Nephron (organoid): Measurements from ENCODE around the gene KCNJ1.

ENCODE experiments used
- H3K27ac Mint-ChIP-seq, 3 experiments: 2 replicates each; pipeline ENCODE4 v1.8.0; 2020; ENCODE audit warnings: mixed read lengths in 3 of 3, mild to moderate bottlenecking in 2 of 3, moderate library complexity in 1 of 3
- H3K27me3 Mint-ChIP-seq: 2 replicates; pipeline ENCODE4 v1.8.0; 2021; ENCODE audit warnings: low read depth, mild to moderate bottlenecking, moderate library complexity, mixed read lengths
- H3K36me3 Mint-ChIP-seq: 2 replicates; pipeline ENCODE4 v1.8.0; 2020; ENCODE audit warnings: low read depth, mixed read lengths
- H3K4me1 Mint-ChIP-seq: 2 replicates; pipeline ENCODE4 v1.8.0; 2020; ENCODE audit warnings: mixed read lengths
- H3K4me3 Mint-ChIP-seq, 3 experiments: 2 replicates each; pipeline ENCODE4 v1.8.0; 2020; ENCODE audit warnings: mild to moderate bottlenecking in 3 of 3, mixed read lengths in 3 of 3, moderate library complexity in 2 of 3
- H3K9me3 Mint-ChIP-seq: 2 replicates; pipeline ENCODE4 v1.8.0; 2020; ENCODE audit warnings: mixed read lengths
- TF ChIP-seq, protein P1 (sequence below), 3 experiments: fragments of 200-600 bp; sonication (generic); IDR thresholded peaks; one replicate each; pipeline ENCODE4 v1.5.0; 2021; ENCODE audit warnings: antibody characterized with exemption in 3 of 3; ENCODE audit not compliant: unreplicated experiment in 3 of 3

The KCNJ1 gene

DNA sequence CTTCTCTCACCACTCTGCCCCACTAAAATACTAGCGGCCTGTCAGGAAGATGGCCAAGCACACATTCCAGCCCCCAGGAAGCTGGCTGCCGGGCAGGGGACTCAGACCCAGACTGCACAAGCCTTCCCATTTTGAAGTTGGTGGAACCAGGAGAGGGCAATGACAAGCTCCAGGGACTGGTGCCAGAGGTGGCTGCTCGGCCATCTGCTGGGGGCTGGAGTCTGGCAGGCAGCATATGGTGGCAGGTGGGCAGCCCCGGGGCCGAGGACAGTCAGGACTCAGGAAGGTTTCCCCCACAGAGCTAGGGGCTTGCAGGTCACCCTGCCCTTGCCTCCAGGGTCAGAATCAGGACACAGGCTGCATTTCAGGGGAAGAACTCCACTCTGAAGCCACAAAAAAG, 46.7 kb upstream of the KCNJ1 start:
- Mint-ChIP-seq H3K4me3 (no peak overlapping the region), H3K9me3 (no peaks in the 10 kb centered on the region), H3K36me3 (no peaks in the 10 kb centered on the region), H3K27ac (no peak overlapping the region), H3K4me1 (peaks cover 6% of the 10 kb centered on the region), H3K27me3 (peaks cover 39% of the 10 kb centered on the region)
- TF ChIP-seq, protein P1, sequence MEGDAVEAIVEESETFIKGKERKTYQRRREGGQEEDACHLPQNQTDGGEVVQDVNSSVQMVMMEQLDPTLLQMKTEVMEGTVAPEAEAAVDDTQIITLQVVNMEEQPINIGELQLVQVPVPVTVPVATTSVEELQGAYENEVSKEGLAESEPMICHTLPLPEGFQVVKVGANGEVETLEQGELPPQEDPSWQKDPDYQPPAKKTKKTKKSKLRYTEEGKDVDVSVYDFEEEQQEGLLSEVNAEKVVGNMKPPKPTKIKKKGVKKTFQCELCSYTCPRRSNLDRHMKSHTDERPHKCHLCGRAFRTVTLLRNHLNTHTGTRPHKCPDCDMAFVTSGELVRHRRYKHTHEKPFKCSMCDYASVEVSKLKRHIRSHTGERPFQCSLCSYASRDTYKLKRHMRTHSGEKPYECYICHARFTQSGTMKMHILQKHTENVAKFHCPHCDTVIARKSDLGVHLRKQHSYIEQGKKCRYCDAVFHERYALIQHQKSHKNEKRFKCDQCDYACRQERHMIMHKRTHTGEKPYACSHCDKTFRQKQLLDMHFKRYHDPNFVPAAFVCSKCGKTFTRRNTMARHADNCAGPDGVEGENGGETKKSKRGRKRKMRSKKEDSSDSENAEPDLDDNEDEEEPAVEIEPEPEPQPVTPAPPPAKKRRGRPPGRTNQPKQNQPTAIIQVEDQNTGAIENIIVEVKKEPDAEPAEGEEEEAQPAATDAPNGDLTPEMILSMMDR (IDR thresholded peaks at IDR 0.05; ENCODE audit: unreplicated experiment in 3 of 3), result no peak

GRCh38 chr11:128911701-128912100, 44.6 kb upstream of the KCNJ1 start:
- no peaks in the 10 kb centered on the region for H3K36me3 Mint-ChIP-seq

DNA sequence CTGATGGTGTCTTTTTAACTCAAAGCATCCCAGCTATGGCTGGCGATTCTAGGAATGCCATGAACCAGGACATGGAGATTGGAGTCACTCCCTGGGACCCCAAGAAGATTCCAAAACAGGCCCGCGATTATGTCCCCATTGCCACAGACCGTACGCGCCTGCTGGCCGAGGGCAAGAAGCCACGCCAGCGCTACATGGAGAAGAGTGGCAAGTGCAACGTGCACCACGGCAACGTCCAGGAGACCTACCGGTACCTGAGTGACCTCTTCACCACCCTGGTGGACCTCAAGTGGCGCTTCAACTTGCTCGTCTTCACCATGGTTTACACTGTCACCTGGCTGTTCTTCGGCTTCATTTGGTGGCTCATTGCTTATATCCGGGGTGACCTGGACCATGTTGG, 44.1 kb upstream of the KCNJ1 start:
- TF ChIP-seq, protein P1 (IDR thresholded peaks at IDR 0.05; ENCODE audit: unreplicated experiment in 3 of 3), result no peak
- no peaks in the 10 kb centered on the region for H3K36me3 Mint-ChIP-seq
- H3K27ac Mint-ChIP-seq, result no peak overlapping the region
- H3K9me3 Mint-ChIP-seq, result no peaks in the 10 kb centered on the region
- H3K4me3 Mint-ChIP-seq, result no peak overlapping the region
- H3K4me1 Mint-ChIP-seq, result peaks cover 8% of the 10 kb centered on the region
- peaks cover 50% of the 10 kb centered on the region for H3K27me3 Mint-ChIP-seq

More at GRCh38 chr11:128911701-128912100, 44.6 kb upstream of the KCNJ1 start:
- peaks cover 6% of the 10 kb centered on the region for H3K4me1 Mint-ChIP-seq
- no peaks in the 10 kb centered on the region for H3K9me3 Mint-ChIP-seq
- TF ChIP-seq, protein P1 (IDR thresholded peaks at IDR 0.05; ENCODE audit: unreplicated experiment in 3 of 3), result no peak
- H3K27ac Mint-ChIP-seq, result no peak overlapping the region
- peaks cover 46% of the 10 kb centered on the region for H3K27me3 Mint-ChIP-seq
- no peak overlapping the region for H3K4me3 Mint-ChIP-seq

- Mint-ChIP-seq H3K4me3 (no peak overlapping the region), H3K36me3 (no peaks in the 10 kb centered on the region), H3K27me3 (peaks cover 50% of the 10 kb centered on the region), H3K9me3 (no peaks in the 10 kb centered on the region), H3K27ac (no peak overlapping the region), H3K4me1 (peaks cover 14% of the 10 kb centered on the region)
- TF ChIP-seq, protein P1 (IDR thresholded peaks at IDR 0.05; ENCODE audit: unreplicated experiment in 3 of 3), result no peak
These were observed 43.5 kb upstream of the KCNJ1 start for GRCh38 chr11:128910576-128910975.

GRCh38 chr11:128909438-128910125, 42.5 kb upstream of the KCNJ1 start:
- Mint-ChIP-seq H3K36me3 (no peaks in the 10 kb centered on the region), H3K27ac (no peak overlapping the region), H3K9me3 (no peaks in the 10 kb centered on the region), H3K4me1 (peaks cover 10% of the 10 kb centered on the region), H3K27me3 (peaks cover 49% of the 10 kb centered on the region), H3K4me3 (no peak overlapping the region)
- TF ChIP-seq, protein P1 (IDR thresholded peaks at IDR 0.05; ENCODE audit: unreplicated experiment in 3 of 3), result no peak
